Psoas muscle (tissue), 8 donors: ENCODE measurements around the gene ZNF750. TPM values are rescaled to one million over a fixed set of nuclear protein-coding genes. Genes with fewer than 3 reads are reported as not detected.

ENCODE experiments used
- ATAC-seq, 4 donors: fragments of 200-7000 bp; cut with Tn5 transposase; one replicate each; pipeline ENCODE4 v1.9.1; 2020; ENCODE audit warnings: moderate library complexity in 3 of 4, mild to moderate bottlenecking in 2 of 4
- DNase-seq, 2 donors: peaks; one replicate each; pipeline ENCODE4 v3.0.0-alpha.2; 2020
- H3K27ac ChIP-seq: fragments of 200-600 bp; one replicate; pipeline ENCODE4 v1.8.0; 2022
- H3K27me3 ChIP-seq, 3 donors: fragments of 200-600 bp in 1 of 3; one replicate each; pipeline versions ENCODE4 v1.6.1 to v1.8.0; 2013 to 2022; ENCODE audit warnings: low read length in 2 of 3, mild to moderate bottlenecking in 2 of 3, moderate library complexity in 1 of 3; ENCODE audit not compliant: insufficient read depth in 3 of 3
- H3K36me3 ChIP-seq, 2 donors: fragments of 200-600 bp in 1 of 2; one replicate each; pipeline versions ENCODE4 v1.6.1 to v1.8.0; 2013 to 2022; ENCODE audit warnings: low read depth in 1 of 2, mild to moderate bottlenecking in 1 of 2, moderate library complexity in 1 of 2; ENCODE audit not compliant: insufficient read depth in 1 of 2
- H3K4me1 ChIP-seq: fragments of 200-600 bp; one replicate; pipeline ENCODE4 v1.8.0; 2022
- H3K4me3 ChIP-seq: fragments of 200-600 bp; one replicate; pipeline ENCODE4 v1.8.0; 2022; ENCODE audit warnings: mild to moderate bottlenecking
- H3K9me3 ChIP-seq: fragments of 200-600 bp; one replicate; pipeline ENCODE4 v1.8.0; 2022
- WGBS, 3 donors: extraction: QIAGEN DNeasy Blood & Tissue Kit; methylation state at CpG; one replicate each; pipeline versions ENCODE4 v1.1.6 to v1.1.7; 2013; 5-methylcytosine and 5-hydroxymethylcytosine counted together
- intact Hi-C, 2 donors: fragments of 100-400 bp; cut with DNase I; formaldehyde crosslinking; loops; one replicate each; pipeline versions ENCODE4 v1.11.0 to v1.14.2; 2022
- polyA plus RNA-seq, 3 donors: library from polyadenylated mRNA; stranded (reverse); fragments of 200-250 nt; gene quantifications; one replicate each; pipeline ENCODE4 v1.2.3, GENCODE V29; 2013
- total RNA-seq, 4 donors: library from RNA; stranded (reverse); fragmentation: NEBNext Ultra II Directional in 2 of 4; extraction: Animal tissue kit (Norgen Biotek cat#: 25700) in 2 of 4; gene quantifications; one replicate each; pipeline versions ENCODE4 v1.2.1 to v1.2.4, GENCODE V29; 2021 to 2023
- TF ChIP-seq, protein P1 (sequence below): fragments of 200-600 bp; IDR thresholded peaks from one replicate; pipeline ENCODE4 v1.8.0; 2022; ENCODE audit warnings: antibody characterized with exemption
- donor health status: healthy with polysubstance abuse.
- donor health status: DM: no; HTN: no; CAD: no; lungs with moderate emphysema.
- donor health status: Bipolar disorder and iron deficiency.
- donor health status: healthy.
- donor health status: DM: yes; HTN: yes; CAD: no.
- donor health status: DM: no; HTN: no; CAD: no.
- donor health status: DM: no; HTN: no; CAD: no.
- donor health status: DM: yes; HTN: yes; CAD: no.

ZNF750 gene
- total and polyA plus RNA-seq, 7 donors, result 0.79 to 6.3 (median 2.2) TPM; not detected in 1

GRCh38 chr17:82864713-82865248 is 25.0 kb upstream of the ZNF750 start:
- H3K4me3 ChIP-seq, result no peak overlapping the region
- WGBS, 3 donors, result 54 to 70% (median 65%) methylated on average over 11 to 16 of the region's 16 CpGs
- H3K27me3 ChIP-seq, result no peaks in the 10 kb centered on the region
- ATAC-seq (no peak), DNase-seq (peak in 1 of 2 donors; percentile 48)
- TF ChIP-seq, protein P1, sequence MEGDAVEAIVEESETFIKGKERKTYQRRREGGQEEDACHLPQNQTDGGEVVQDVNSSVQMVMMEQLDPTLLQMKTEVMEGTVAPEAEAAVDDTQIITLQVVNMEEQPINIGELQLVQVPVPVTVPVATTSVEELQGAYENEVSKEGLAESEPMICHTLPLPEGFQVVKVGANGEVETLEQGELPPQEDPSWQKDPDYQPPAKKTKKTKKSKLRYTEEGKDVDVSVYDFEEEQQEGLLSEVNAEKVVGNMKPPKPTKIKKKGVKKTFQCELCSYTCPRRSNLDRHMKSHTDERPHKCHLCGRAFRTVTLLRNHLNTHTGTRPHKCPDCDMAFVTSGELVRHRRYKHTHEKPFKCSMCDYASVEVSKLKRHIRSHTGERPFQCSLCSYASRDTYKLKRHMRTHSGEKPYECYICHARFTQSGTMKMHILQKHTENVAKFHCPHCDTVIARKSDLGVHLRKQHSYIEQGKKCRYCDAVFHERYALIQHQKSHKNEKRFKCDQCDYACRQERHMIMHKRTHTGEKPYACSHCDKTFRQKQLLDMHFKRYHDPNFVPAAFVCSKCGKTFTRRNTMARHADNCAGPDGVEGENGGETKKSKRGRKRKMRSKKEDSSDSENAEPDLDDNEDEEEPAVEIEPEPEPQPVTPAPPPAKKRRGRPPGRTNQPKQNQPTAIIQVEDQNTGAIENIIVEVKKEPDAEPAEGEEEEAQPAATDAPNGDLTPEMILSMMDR, result no peak
- peaks cover 0 to 2% of the 10 kb centered on the region in 2 donors for H3K36me3 ChIP-seq
- no peaks in the 10 kb centered on the region for H3K9me3 ChIP-seq
- peaks cover 31% of the 10 kb centered on the region for H3K4me1 ChIP-seq
- intact Hi-C loops, result loop anchor here in 1 of 2 donors (5.0 kb wide), 1 partner anchor 57 kb away; no protein-coding TSS in a partner anchor
- no peak overlapping the region for H3K27ac ChIP-seq

DNA sequence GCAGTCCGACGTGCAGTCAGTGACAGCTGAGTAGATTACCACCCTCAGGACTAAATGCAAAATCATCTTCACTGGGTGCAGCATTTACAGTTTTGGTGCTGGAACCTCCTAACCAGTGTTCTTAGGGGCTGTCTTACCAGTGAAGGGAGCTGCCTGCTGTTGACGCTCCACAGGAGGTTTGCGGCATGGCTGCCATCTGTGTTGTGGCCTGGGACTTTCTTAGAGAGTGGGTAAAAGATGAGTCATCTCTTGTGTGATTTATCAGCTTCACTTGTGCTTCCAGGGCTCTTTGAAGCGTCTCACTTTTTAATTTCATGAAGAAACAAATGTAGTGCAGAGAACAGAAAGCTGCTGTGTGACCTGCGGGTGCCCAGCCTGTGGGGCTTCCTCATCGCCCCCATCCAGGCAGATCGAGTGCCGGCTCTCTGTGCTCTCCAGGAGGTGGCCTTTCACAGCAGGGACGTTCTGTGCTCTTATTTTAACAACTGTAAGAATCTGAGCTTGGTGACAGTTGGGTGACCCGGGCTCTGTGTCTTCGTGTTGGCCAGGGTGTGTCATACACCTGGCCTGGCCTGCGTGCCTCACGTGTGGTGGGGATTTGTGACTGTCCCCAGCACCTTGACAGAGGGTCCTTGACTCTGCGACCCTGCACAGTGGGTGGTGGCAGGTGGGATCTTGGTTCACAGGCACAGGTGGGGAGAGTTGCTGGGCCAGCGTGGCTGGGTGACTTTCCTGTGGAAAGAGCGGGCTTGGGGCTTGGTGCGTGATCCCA is 24.3 kb upstream of the ZNF750 start:
- Histone ChIP-seq H3K4me3 (no peak overlapping the region), H3K36me3 (no peaks in the 10 kb centered on the region), H3K27ac (peak overlapping the region; percentile 53), H3K9me3 (no peaks in the 10 kb centered on the region), H3K4me1 (peaks cover 37% of the 10 kb centered on the region), H3K27me3 (no peaks in the 10 kb centered on the region)
- DNase-seq, result peak in 1 of 2 donors; percentile 53
- 62 to 79% (median 65%) methylated on average over 18 of the region's 18 CpGs for WGBS, 3 donors
- intact Hi-C loops, result no loop called here
- TF ChIP-seq, protein P1, result no peak
- peak; percentile 14 to 69 (median 55) for ATAC-seq

- TF ChIP-seq, protein P1, result no peak
- Histone ChIP-seq H3K9me3 (no peaks in the 10 kb centered on the region), H3K27ac (no peak overlapping the region), H3K27me3 (no peaks in the 10 kb centered on the region), H3K4me1 (peaks cover 37% of the 10 kb centered on the region), H3K4me3 (no peak overlapping the region), H3K36me3 (no peaks in the 10 kb centered on the region)
- peak in 1 of 2 donors; percentile 32 for DNase-seq
- WGBS, 3 donors, result 87 to 95% (median 88%) methylated on average over 11 of the region's 11 CpGs
- ATAC-seq, result no peak
- intact Hi-C loops, result no loop called here
Measured at GRCh38 chr17:82863383-82863940, 23.6 kb upstream of the ZNF750 start.

- intact Hi-C loops, result no loop called here
- TF ChIP-seq, protein P1, result no peak
- H3K4me1 ChIP-seq, result peaks cover 37% of the 10 kb centered on the region
- H3K4me3 ChIP-seq, result no peak overlapping the region
- DNase-seq, result peak in 1 of 2 donors; percentile 48
- ATAC-seq, result no peak
- H3K27ac ChIP-seq, result no peak overlapping the region
- H3K36me3 ChIP-seq, result no peaks in the 10 kb centered on the region
- H3K27me3 ChIP-seq, result no peaks in the 10 kb centered on the region
- no peaks in the 10 kb centered on the region for H3K9me3 ChIP-seq
- WGBS, 3 donors, result 86 to 89% (median 87%) methylated on average over 25 of the region's 25 CpGs
Measured at GRCh38 chr17:82862737-82863382, 23.0 kb upstream of the ZNF750 start.
